ENCODE results near the gene GLCE.
A peak's percentile ranks its signal among the peaks of the same experiment; 100 is the strongest.
"Not testable (repeated sequence)": the region's sequence is repeated elsewhere in the genome, so short reads cannot be mapped to it uniquely, and the experiment has no call there.

The GLCE gene

DNA sequence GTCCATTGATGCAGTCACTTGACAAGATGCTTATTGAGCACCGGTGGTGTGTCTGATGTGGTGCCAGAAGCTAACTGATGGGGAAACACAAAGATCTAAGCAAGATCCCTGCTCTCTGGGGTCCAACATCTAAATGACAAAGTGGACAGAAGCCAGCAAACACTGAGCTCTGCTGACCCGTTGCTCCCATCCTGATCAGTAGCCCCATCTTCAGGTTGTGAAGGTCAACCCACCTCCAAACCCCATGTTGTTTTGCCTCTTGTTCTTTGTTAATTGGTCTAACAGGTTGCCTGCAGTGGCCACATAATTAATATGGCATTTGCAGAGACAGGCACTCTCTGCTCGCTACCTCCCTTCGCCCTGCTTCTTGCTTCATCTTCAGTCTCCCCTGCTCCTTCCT is 21.5 kb upstream of the GLCE start:
- DNase-seq = no peak

DNA sequence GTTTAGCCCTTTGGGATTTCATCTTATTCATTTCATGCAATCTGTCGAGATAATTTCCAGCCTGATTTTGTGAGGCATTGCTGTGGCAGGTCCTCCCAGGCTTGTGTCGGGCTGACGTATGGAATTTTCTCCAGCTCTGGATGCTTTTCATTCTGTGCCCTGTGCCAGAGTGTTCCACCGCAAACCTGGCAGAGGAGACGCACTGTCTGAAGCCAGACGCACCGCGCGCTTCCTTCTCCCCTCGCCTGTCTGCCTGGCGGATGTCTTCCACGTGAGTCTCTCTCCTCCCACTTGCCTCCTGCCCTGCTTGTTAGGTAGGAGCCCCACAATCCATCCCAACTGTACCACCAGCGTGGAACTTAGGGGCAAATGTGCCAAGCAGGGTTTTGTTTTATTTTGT is 20.1 kb upstream of the GLCE start:
- DNase-seq = no peak

DNA sequence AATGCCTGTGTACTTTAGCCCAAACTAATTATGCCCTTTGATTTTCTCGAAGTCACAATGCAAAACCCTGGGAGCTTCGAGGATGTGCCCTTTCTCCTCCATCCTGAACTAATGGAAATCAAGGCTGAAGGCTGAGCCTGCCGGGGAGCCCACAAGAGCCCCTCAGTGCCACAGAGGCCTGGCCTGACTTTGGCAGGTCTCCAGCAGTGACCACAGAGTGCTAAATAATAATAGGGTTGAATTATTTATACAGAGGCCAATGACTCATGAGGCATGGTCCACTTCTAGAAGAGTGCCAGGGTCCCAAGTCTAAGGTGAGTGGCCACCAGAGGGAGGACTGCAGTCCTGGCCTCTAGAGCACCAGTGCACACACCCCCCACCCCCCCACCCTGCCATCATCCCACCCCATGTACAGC is 19.1 kb upstream of the GLCE start:
- DNase-seq = peak; percentile 21

DNA sequence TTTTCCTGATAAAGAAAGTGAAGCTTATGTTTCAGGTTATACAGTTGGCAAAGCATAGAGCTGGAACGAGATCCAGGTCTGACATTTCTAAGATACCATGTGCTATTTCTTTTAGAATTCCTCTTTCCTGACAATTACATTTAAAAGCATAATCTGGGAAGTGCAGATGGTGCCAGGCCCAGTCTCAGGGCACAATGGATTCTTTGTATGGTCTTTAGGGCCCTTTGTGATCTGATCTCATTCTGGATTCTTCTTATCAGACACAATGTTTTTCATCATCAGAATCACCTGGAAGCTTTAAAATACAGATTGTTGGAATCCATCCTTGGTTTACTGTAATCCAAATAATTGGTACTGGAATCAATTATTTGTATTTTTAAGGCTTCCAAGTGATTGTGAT is 18.6 kb upstream of the GLCE start:
- DNase-seq = no peak

DNA sequence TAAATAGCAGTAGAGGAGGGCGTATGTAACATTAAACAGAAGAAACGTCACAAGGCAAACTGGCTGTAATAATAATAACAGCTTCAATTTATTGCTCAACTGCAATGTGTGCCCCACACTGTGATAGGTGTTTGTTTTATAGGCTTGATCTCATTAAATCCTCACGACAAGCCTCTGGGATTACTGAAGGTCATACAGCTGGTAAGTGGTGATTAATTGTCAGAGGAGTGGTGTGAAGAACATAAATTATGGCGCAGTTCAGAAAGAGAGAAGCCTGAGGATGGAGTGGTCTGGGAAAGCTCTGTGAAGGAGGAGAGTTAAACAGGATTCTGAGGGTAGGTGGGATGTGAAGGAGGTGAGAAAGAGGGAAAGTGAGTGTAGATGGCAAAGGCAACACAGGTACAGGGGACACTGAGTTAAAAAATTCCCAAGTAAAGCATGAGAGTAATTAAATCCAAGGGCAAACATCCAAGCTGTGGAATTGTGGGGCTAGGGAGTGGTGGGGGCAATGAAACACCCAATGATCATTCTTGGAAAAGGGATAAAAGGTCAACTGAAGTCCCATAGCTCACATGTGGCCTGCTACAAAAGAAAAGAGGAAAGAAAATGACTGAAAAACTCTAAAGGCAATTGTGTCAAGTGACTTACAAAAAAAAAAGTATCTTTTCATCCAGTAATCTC is 16.5 kb upstream of the GLCE start:
- DNase-seq = peak; percentile 95

DNA sequence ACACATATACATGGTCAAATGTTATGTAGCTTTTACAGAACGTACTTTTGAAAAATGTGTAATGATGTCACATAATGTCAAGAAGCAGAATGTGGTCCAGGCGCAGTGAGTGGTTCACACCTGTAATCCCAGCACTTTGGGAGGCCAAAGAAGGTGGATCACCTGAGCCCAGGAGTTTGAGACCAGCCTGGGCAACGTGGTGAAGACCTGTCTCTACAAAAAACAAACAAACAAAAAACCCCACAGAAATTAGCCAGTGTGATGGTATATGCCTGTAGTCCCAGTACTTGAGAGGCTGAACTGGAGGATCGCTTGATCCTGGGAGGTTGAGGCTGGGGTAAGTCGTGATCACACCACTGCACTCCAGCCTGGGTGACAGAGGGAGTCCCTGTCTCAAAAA is 15.9 kb upstream of the GLCE start:
- DNase-seq = no peak

DNA sequence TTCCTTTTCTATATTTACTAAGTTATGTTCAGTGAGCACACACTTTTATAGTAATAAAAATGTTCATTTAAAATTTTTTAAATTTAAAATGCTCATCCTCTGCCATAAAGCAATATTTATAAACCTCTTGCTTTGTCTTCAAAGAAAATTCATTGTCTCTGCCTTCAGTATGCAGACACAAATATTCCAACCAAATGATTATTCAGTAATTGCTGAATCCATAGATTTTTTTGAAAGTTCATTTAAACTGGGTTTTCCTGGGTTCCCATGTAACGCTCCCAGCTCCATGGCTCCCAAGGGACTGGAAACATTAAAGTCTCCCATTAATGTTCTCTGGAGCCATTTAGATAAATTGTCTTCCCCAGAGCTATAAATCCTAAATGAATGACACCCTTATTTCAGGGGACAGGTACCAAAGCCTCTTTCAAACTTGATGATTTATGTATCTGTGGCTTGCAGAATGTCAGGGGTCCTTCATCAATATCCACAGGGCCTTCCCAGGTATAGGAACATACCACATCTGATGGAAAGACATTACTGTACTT is 15.2 kb upstream of the GLCE start:
- DNase-seq = no peak

DNA sequence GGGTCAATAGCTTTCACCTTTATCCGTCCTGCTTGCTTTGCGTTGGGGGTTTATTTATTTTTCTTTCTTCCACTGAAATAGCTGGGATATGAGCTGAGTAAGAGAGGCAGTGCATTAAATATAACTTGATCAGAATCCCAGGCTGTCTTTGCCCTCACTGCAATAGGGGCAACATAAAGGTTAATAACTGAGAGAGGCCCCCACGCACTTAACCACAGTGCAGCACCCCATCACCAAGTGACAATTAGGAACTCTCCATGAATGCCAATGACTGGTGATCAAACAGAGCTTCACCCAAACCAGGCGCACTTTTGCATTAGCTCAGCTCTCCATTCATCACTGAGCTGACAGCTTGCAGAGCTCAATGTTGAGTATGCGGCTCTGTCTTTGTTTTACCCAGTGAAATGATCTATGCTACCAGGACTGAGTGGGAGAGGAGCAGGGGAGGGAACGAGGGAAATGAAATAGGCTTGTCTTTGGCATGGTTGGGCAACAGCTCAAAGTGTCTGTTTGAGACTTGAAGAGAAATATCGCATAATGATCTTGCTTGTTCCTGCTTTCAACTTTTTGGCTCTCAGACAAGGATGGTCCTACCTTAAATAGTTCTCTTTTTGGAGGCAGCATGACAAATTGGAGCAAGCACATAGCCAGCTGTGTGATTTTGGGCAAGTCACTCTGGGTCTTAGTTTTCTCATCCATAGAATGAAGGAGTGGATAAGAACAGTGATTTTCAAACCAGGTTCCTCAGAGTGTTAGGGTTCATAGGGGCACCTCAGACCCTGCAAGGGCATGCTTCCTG is 14.5 kb upstream of the GLCE start:
- peak; percentile 55 for DNase-seq

DNA sequence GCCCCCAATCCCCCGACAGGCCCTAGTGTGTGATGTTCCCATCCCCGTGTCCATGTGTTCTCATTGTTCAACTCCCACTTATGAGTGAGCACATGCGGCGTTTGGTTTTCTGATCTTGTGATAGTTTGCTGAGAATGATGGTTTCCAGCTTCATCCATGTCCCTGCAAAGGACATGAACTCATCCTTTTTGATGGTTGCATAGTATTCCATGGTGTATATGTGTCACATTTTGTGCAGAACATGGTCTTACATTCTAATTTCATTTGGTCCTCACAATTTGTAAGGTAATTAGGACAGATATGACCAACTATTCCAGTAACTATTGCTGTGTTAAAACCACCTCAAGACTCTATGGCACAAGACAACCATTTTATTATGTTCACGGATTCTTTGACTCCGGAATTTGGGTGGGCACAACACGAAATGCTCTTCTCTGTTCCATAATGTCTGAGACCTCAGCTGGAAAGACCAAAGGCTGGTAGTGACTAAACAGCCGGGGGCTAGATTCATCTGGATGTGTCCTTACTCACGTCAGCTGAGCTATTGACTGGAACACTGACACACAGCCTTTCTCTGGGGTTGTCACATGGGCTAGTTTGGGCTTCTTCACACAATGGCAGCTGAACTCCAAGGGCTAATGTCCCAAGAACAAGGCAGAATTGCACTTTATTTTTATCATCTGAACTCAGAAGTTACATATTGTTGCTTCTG is 13.6 kb upstream of the GLCE start:
- DNase-seq = no peak

DNA sequence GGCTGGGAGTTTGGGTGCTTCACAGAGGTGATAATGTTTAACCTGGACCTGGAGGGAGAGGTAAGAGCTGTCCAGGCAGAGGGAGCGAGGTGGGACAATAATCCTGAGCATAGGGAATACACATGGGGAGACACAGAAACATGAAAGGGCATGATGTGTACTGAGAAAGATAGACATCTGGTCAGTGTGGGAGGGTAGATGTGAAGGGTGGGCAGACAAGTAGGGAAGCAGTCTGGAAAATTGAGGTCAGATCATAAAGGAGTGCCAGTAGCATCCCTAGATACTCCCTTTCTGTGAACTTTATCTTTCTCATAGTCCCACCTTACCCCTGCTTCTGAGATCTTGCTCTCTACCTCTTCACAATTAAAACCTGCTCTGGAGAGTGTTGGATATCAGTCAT is 12.0 kb upstream of the GLCE start:
- no peak for DNase-seq

DNA sequence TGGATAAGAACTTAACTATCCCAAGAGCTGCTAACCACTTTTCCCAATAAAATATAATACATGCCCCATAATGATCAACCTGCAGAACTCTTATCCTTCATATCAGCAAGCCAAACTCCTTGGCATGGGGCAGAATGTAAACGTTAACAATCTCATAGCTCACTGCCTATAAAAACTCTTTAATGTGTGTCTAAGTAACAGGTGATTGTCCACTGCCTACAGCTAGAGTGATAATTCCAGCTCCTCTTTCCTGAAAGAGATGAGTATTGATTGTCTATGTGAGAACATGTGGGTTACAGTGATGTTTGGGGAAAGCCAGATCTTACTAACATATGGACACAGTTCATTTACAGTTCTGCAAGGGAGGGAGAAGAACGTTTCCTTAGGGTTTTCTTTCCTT is 11.3 kb upstream of the GLCE start:
- DNase-seq = no peak

DNA sequence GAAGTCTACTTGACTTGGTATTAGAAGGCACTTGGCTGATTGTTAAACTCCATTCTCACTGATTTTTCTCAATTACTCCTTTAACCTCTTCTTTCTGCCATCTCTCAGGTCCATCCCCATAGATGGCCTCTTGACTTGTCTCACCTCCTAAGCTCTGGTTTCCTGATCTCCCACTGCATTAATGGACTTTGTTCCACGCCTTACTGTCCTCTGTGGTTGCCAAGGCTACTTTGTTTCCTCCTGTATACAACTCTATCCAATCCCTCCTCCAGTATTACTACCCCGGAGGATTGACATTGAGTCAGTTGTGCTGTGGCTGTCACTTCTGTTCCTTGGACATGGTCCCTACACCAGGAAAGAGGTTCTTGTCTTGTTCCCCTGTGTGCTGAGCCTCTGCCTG is 10.6 kb upstream of the GLCE start:
- DNase-seq = no peak

DNA sequence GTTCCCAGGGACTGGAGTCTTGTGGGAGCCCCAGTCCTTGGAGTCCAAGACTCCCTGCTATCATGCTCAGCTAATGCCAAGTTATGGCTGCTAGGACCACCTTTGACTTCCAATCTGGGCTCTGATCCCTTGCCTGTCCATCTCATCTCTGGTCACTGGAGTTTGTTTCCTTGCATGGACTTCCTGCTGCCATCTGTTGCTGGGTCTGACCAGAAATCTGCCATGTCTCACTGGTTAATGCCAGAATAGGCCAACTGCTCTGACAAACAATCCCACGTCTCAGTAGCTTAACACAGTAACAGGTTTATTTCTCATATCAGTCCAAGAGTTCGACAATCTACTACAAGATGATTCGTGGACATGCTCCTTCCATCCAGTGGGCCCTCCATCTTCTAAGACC is 10.1 kb upstream of the GLCE start:
- no peak for DNase-seq

DNA sequence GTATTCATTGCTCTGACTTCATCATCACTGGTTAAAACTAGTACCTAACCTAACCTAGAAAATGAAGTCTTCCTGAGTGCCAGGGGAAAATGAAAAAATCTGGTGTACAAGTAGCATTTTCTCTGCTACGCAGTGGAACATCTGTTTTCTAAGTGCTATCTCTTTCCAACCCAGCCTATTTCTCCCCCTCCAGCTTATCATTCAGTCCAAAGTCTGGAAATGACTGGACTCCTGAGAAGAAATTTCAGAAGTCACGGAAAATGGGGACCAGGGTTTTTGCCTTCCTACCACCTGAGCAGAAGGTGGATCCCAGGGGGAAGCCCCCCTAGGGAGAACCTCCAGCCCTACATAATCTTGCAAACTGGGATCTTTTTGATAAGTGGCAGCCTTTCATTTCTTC is 9.6 kb upstream of the GLCE start:
- DNase-seq = no peak

DNA sequence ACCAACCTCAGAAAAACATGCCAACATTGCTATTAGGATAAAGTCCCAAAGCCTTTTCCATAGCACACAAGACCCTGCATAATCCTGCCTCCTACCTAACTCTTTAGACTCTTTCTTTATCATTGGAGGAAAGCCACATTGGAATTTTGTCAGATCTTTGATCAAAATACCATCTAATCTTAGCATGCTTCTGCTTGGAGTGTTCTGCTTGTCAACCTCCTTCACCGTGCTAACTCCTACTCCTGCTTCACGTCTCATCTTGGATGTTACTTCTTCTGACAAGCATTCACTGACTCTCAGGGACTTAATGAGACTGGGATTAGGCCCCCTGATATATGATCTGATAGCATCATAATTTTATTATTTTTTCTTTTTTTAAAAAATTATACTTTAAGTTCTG is 7.4 kb upstream of the GLCE start:
- no peak for DNase-seq

DNA sequence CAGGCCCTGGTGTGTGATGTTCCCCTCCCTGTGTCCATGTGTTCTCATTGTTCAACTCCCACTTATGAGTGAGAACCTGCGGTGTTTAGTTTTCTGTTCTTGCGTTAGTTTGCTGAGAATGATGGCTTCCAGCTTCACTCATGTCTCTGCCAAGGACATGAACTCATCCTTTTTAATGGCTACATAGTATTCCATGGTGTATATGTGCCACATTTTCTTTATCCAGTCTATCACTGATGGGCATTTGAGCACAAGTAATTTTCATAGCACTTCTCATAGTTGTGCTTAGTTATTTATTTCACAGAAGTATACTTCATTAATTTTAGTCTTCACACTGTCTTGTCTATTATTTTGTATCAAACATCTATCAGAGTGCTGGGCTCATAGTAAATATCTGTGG is 6.8 kb upstream of the GLCE start:
- not testable (repeated sequence) for DNase-seq

DNA sequence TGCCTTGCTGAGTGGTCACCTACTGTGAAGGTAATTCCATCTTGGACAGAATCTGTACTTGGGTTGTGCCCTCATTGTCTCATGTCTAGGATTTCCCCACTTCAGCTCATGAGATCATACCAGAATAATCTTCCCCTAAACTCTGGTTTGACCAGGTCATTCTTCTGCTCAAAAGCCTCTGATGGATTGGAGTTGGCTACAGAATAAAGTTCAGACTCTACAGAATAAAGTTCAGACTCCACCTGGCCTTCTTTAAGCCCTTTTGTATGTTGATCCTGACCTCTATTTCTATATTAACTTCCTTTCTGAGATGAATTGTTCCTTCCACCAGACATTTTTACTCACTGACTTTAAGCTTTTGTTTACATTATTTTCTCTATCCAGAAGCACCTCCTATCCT is 6.4 kb upstream of the GLCE start:
- no peak for DNase-seq

DNA sequence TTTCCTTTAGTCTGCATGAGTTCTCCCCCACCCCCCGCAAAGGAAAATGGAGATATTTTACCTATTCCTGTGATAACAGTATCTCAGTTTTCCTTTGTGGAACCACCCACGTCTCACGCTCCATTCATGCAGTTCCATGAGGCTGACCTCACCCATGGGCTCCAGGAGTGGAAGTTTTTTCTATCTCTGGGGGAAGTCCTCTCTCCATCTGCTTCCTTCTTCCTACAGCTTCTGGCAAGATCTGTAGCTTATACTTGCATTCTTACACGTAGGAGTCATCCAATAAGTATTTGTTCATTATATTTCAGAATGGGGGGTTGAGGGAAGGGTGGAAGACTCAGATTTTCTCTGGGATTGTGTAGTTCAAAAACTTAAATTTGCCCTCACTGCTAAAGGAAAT is 5.8 kb upstream of the GLCE start:
- DNase-seq = no peak

DNA sequence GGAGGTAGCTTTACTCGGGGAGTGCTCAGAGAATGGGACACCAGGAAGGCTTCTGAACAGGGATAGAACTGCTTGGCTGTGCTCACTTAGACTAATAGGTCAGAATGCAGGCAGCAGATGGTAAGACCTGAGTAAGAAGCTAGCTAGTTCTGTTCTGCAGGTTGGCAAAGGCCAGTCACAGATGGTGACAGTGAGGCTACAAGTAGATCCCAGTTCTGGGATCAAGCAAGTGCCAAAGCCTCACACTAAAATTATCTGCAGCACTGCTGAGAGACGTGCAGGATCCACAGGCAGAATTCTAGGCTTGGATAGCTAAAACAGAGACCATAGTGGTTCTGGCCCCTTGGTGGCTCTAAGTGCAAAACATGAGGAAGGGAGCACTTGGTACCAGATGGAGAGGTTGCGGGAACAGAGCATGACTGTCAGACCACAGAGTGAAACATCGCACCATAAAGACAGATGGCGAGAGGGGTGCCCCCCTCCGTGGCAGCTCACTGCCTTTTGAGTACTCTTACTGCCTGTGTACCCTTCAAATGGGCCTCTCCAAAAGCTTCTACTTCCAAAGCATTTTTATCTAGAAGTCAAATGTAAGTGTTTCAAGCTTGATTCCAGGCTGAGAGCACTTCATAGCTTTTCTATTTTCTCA is 3.6 kb upstream of the GLCE start:
- DNase-seq = no peak

DNA sequence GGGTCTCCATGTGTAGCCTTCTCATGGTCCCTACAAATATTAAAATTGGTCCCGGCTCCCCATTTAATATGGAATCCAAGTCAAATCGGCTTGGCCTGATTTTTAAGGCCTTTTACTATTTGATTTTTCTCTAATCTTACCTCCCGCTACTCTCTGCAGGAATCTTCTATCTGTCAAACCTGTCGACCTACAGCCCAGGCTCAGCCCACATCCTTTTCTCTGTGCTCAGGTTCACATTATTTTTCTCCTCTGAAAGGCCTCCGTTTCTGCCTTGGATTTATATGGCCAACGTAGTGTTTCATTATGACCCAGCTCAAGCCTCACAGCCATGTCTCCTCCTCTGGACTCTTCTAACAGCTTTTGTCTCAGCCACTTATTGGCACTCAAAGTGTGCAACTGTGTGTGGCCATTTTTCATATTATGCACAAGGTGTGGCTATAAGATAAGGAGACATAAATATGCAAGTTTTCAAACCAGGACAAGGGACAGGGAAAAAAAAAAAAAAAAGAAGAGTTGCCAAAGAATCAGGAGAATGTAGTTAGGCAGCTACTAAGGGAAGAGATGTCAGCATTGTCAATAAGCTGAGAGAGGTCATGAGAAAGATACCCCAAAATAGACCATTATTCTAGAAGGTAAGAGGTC is 2.1 kb upstream of the GLCE start:
- no peak for DNase-seq

DNA sequence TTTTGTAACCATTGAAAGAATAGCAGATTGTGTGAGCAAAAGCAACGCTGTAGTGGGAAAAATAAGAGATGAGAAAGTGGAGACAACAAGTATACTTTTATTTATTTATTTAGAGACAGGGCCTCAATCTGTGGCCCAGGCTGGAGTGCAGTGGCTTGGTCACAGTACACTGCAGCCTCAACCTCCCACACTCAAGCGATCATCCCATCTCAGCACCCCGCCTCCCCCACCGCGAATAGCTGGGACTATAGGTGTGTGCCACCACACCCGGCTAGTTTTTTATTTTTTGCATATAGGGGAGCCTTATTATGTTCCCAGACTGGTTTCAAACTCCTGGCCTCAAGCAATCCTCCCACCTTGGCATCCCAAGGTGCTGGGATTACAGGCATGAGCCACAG is 1.6 kb upstream of the GLCE start:
- DNase-seq = no peak

DNA sequence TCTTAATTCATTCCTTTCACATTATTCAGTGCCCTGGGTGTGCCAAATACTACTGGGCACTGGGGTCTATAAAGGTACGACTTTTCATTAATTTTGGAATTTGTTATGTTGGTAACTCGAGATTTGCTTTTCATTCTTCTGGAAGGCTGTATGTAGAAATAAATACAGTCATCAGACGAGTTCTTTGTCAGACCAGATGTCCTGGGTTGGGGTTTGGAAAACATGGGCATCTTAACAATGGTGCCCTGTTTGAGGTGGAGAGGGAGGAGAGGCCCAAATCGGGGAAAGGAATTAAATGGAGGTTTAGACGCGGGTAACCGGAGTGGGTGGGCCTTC is 662 bp upstream of the GLCE start:
- no peak for DNase-seq
